ENCODE measurements around the gene MNS1. TPM values are rescaled to one million over a fixed set of nuclear protein-coding genes. Genes with fewer than 3 reads are reported as not detected.
A peak's percentile ranks its signal among the peaks of the same experiment; 100 is the strongest.
"Not testable (repeated sequence)": the region's sequence is repeated elsewhere in the genome, so short reads cannot be mapped to it uniquely, and the experiment has no call there.

MNS1 gene
- total and polyA plus RNA-seq, 10 of the 15 experiments (the other 5 are each of a cell fraction or from before 2014, with no cell fraction given): 0.45 to 2.6 (median 0.97) TPM

- CTCF ChIA-PET: interaction anchor here (0.6 kb wide), 1 partner anchor 565 kb away, joined by 3 read pairs; no protein-coding TSS in a partner anchor
- BruUV-seq (replicated peaks); SMC1A ChIA-PET (ENCODE audit: uncharacterized antibody, unreplicated experiment); H2AFZ ChIP-seq (ENCODE audit: control insufficient read depth, low read depth, low read length); DNase-seq (ENCODE audit: low read depth, low spot score); H4K20me1 ChIP-seq (ENCODE audit: control insufficient read depth, insufficient read depth); H3K79me2 ChIP-seq (ENCODE audit: control insufficient read depth, insufficient read depth, low read length); in situ Hi-C loops (cut with MboI); H3K4me3 ChIP-seq; H3K9me3 ChIP-seq (replicated peaks; ENCODE audit: control insufficient read depth, insufficient read depth, low read length); ATAC-seq; H3K9ac ChIP-seq (ENCODE audit: control insufficient read depth, insufficient read depth, low read length); H3K27ac ChIP-seq (ENCODE audit: control insufficient read depth, insufficient read depth); H3K36me3 ChIP-seq (ENCODE audit: control insufficient read depth in 2 of 2, insufficient read depth in 2 of 2, low read length in 1 of 2); H3K4me1 ChIP-seq (ENCODE audit: control insufficient read depth, insufficient read depth, low read length); POLR2A ChIA-PET; H3K4me2 ChIP-seq (ENCODE audit: control insufficient read depth, insufficient read depth); H3K27me3 ChIP-seq (replicated peaks in 1 of 2; ENCODE audit: control insufficient read depth in 2 of 2, insufficient read depth in 2 of 2, low read length in 1 of 2); intact Hi-C loops (cut with micrococcal nuclease; ENCODE audit: unreplicated experiment); RAD21 ChIA-PET (ENCODE audit: unreplicated experiment): not testable (repeated sequence)
- 100% methylated on average over 1 of the region's 1 CpG for WGBS (ENCODE audit: insufficient coverage, insufficient replicate concordance, low lambda C conversion rate, missing lambda C conversion rate)
- peak; percentile 27 for FAIRE-seq
Observed at GRCh38 chr15:56413114-56413733, 51.7 kb downstream of the MNS1 start.

- 27% methylated on average over 2 of the region's 2 CpGs for WGBS (ENCODE audit: insufficient coverage, insufficient replicate concordance, low lambda C conversion rate, missing lambda C conversion rate)
- ATAC-seq: peak; percentile 49
- Histone ChIP-seq H3K4me1 (ENCODE audit: control insufficient read depth, insufficient read depth, low read length) (peaks cover 3% of the 10 kb centered on the region; the same call in 1 of the 2 replicates), H4K20me1 (ENCODE audit: control insufficient read depth, insufficient read depth) (no peaks in the 10 kb centered on the region), H3K27ac (ENCODE audit: control insufficient read depth, insufficient read depth) (0 out of 2 replicates have a peak overlapping the region, but pooled peaks have one; percentile 31), H3K9ac (ENCODE audit: control insufficient read depth, insufficient read depth, low read length) (no peak overlapping the region), H2AFZ (ENCODE audit: control insufficient read depth, low read depth, low read length) (no peak overlapping the region), H3K27me3 (replicated peaks in 1 of 2; ENCODE audit: control insufficient read depth in 2 of 2, insufficient read depth in 2 of 2, low read length in 1 of 2) (no peaks in the 10 kb centered on the region), H3K9me3 (replicated peaks; ENCODE audit: control insufficient read depth, insufficient read depth, low read length) (peaks cover 2% of the 10 kb centered on the region; the same call in 2 of the 3 replicates), H3K79me2 (ENCODE audit: control insufficient read depth, insufficient read depth, low read length) (no peaks in the 10 kb centered on the region), H3K4me2 (ENCODE audit: control insufficient read depth, insufficient read depth) (no peak overlapping the region), H3K4me3 (no peak overlapping the region), H3K36me3 (ENCODE audit: control insufficient read depth in 2 of 2, insufficient read depth in 2 of 2, low read length in 1 of 2) (no peaks in the 10 kb centered on the region)
- TF ChIP-seq NKRF (conservative IDR thresholded peaks at IDR 0.05): no peak
- no peak for TF ChIP-seq ELK1 (IDR thresholded peaks at IDR 0.05; ENCODE audit: low read depth, low read length)
- TF ChIP-seq PML (IDR thresholded peaks at IDR 0.05; ENCODE audit: low read length): no peak
- TF ChIP-seq ZNF622 (IDR thresholded peaks at IDR 0.05): no peak
- no peak for TF ChIP-seq MTA2 (IDR thresholded peaks at IDR 0.05; ENCODE audit: low read depth)
- no peak for TF ChIP-seq PAX8 (IDR thresholded peaks at IDR 0.05)
- no peak for TF ChIP-seq SIN3A (IDR thresholded peaks at IDR 0.05; ENCODE audit: low read depth, low read length)
- no peak for TF ChIP-seq NFIC (IDR thresholded peaks at IDR 0.05; ENCODE audit: low read depth, low read length)
- no peak for TF ChIP-seq EED (IDR thresholded peaks at IDR 0.05; ENCODE audit: low read depth)
- no peak for TF ChIP-seq BCL3 (IDR thresholded peaks at IDR 0.05; ENCODE audit: borderline replicate concordance, insufficient read depth, low read depth, low read length, poor library complexity, severe bottlenecking)
- TF ChIP-seq BRCA1 (IDR thresholded peaks at IDR 0.05; ENCODE audit: low read depth, low read length): no peak
- no peak for FAIRE-seq
- ChIA-PET POLR2A (no interaction called here), SMC1A (ENCODE audit: uncharacterized antibody, unreplicated experiment) (no interaction called here), CTCF (no interaction called here), RAD21 (ENCODE audit: unreplicated experiment) (no interaction called here)
- intact Hi-C loops (cut with micrococcal nuclease; ENCODE audit: unreplicated experiment) (no loop called here), in situ Hi-C loops (cut with MboI) (no loop called here)
- BruUV-seq (replicated peaks): no TSS peak
- peak; percentile 4 for DNase-seq (ENCODE audit: low read depth, low spot score)
Observed at GRCh38 chr15:56411122-56411749, 53.7 kb downstream of the MNS1 start.
